ENCODE measurements around the gene CCL27.
"Not testable (repeated sequence)": the region's sequence is repeated elsewhere in the genome, so short reads cannot be mapped to it uniquely, and the experiment has no call there.

The CCL27 gene

GRCh38 chr9:34651321-34651720, 11.1 kb downstream of the CCL27 start:
- no peak for DNase-seq (ENCODE audit: low read depth in 3 of 3, low spot score in 1 of 3)

GRCh38 chr9:34650816-34651215, 11.6 kb downstream of the CCL27 start:
- no peak for DNase-seq (ENCODE audit: low read depth in 3 of 3, low spot score in 1 of 3)

GRCh38 chr9:34648673-34649072, 13.8 kb downstream of the CCL27 start:
- DNase-seq (ENCODE audit: low read depth in 3 of 3, low spot score in 1 of 3), result no peak

GRCh38 chr9:34647651-34648050, 14.8 kb downstream of the CCL27 start:
- DNase-seq (ENCODE audit: low read depth in 3 of 3, low spot score in 1 of 3), result no peak

GRCh38 chr9:34647084-34647403, 15.4 kb downstream of the CCL27 start:
- DNase-seq (ENCODE audit: low read depth in 3 of 3, low spot score in 1 of 3), result no peak

- peak; percentile 92 to 98 (median 94) for DNase-seq (ENCODE audit: low read depth in 3 of 3, low spot score in 1 of 3)
Measured at GRCh38 chr9:34646211-34647083, 16.0 kb downstream of the CCL27 start, which contains the start of gene GALT. Gene GALT, plus strand, starts transcription at chr9:34646675. Its CDS starts 30 bp downstream, at chr9:34646705.

- DNase-seq (ENCODE audit: low read depth in 3 of 3, low spot score in 1 of 3), result no peak
Measured at GRCh38 chr9:34644766-34645314, 17.6 kb downstream of the CCL27 start.

- no peak for DNase-seq (ENCODE audit: low read depth in 3 of 3, low spot score in 1 of 3)
Measured at GRCh38 chr9:34642679-34643078, 19.8 kb downstream of the CCL27 start.

- not testable (repeated sequence) for DNase-seq (ENCODE audit: low read depth in 3 of 3, low spot score in 1 of 3)
Measured at GRCh38 chr9:34639322-34639721, 23.1 kb downstream of the CCL27 start.

- no peak for DNase-seq (ENCODE audit: low read depth in 3 of 3, low spot score in 1 of 3)
Measured at GRCh38 chr9:34638138-34638445, 24.4 kb downstream of the CCL27 start.

GRCh38 chr9:34637356-34638137, 24.9 kb downstream of the CCL27 start, which contains the start of gene SIGMAR1:
Gene SIGMAR1, minus strand, starts transcription at chr9:34637787. Its CDS starts 90 bp downstream, at chr9:34637697.
- peak; percentile 80 to 92 (median 86) for DNase-seq (ENCODE audit: low read depth in 3 of 3, low spot score in 1 of 3)

GRCh38 chr9:34636791-34637355, 25.6 kb downstream of the CCL27 start:
- no peak for DNase-seq (ENCODE audit: low read depth in 3 of 3, low spot score in 1 of 3)

GRCh38 chr9:34635556-34635955, 26.9 kb downstream of the CCL27 start:
- no peak for DNase-seq (ENCODE audit: low read depth in 3 of 3, low spot score in 1 of 3)

GRCh38 chr9:34634551-34635248, 27.8 kb downstream of the CCL27 start:
- DNase-seq (ENCODE audit: low read depth in 3 of 3, low spot score in 1 of 3), result no peak

- peak; percentile 43 to 62 (median 52) for DNase-seq (ENCODE audit: low read depth in 3 of 3, low spot score in 1 of 3)
Measured at GRCh38 chr9:34633851-34634550, 28.5 kb downstream of the CCL27 start.

GRCh38 chr9:34633166-34633565, 29.3 kb downstream of the CCL27 start:
- no peak for DNase-seq (ENCODE audit: low read depth in 3 of 3, low spot score in 1 of 3)

GRCh38 chr9:34630402-34631154, 31.9 kb downstream of the CCL27 start:
- no peak for DNase-seq (ENCODE audit: low read depth in 3 of 3, low spot score in 1 of 3)

GRCh38 chr9:34629491-34629808, 33.0 kb downstream of the CCL27 start:
- no peak for DNase-seq (ENCODE audit: low read depth in 3 of 3, low spot score in 1 of 3)

- DNase-seq (ENCODE audit: low read depth in 3 of 3, low spot score in 1 of 3), result peak in 1 of 3 donors; percentile 41
Measured at GRCh38 chr9:34628656-34629490, 33.6 kb downstream of the CCL27 start, which contains the start of gene ARID3C. Gene ARID3C, minus strand, starts transcription at chr9:34629066. Its CDS starts 1,052 bp downstream, at chr9:34628014.

All from stimulated activated CD4-positive, alpha-beta T cell treated with anti-CD3 and anti-CD28 coated beads, TNF-alpha, amount 100 ng/mL, for 1 hour (primary cell).